LNCaP clone FGC (cell line): ENCODE results near the gene KIF6.

Experiments
- DNase-seq: peaks from one replicate; pipeline ENCODE4 v3.0.0-alpha.2; 2011; ENCODE audit warnings: low read depth
- H3K4me3 ChIP-seq: 2 replicates; pipeline ENCODE4 v1.5.1; 2011; ENCODE audit warnings: mild to moderate bottlenecking, low read depth, low read length, control low read depth
- CTCF ChIP-seq: IDR thresholded peaks from 2 replicates; pipeline ENCODE4 v1.5.1; 2012; ENCODE audit warnings: mild to moderate bottlenecking; ENCODE audit not compliant: control insufficient read depth, insufficient read depth; ENCODE audit errors: extremely low read depth

KIF6 gene

DNA sequence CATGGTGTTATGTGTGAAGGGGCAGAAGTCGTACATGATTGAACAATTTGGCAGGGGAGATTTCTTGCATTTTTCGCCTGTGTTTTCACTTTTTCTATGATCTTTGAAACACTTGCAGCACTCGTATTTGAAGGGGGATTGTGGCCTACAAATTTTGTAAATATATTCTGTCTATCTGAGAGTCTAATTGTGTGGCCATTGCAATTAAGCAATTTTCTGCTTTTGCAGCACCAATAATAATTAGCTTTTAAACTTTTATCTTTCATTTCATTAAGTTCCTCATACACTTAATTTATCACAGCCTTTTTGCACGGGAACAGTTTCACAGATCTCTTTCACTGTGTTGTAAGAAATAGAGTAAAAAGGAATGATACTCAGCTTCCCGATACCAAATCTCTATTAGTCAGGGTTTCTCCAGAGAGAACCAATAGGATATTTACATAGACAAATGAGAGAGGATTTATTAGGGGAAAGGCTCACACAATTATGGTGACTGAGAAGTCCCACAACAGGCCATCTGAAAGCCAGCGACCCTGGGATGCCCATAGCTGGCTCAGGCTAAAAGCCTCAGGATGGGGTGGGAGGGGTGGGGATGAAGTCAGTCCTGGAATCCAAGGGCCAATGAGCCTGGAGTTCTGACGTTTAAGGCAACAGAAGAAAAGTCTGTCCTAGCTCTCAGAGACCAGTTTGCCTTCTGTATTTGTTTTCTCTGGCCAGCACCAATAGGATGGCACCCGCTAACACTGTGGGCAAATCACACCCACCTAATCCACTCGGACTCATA, 58.3 kb downstream of the KIF6 start:
- H3K4me3 ChIP-seq = no peak overlapping the region
- TF ChIP-seq CTCF = no peak
- no peak for DNase-seq

DNA sequence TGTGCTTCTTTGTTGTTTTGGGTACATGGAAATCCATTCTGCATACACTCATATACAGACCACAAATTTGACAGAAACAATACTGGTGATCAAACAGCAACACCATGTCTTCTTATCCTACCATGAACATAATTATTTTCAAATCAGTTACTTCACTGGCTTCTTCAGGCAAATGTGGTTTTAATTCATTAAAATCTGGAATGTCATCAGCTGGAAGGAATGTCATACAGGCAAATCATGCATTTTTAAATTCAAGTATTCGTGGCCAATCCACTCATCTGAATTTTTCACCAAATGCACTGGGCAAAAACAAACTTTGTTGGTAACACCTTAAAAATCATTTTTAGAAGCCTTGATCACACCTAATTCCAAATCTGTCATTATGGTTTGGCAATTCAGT, 59.3 kb downstream of the KIF6 start:
- no peak for DNase-seq
- TF ChIP-seq CTCF = no peak
- H3K4me3 ChIP-seq = no peak overlapping the region

DNA sequence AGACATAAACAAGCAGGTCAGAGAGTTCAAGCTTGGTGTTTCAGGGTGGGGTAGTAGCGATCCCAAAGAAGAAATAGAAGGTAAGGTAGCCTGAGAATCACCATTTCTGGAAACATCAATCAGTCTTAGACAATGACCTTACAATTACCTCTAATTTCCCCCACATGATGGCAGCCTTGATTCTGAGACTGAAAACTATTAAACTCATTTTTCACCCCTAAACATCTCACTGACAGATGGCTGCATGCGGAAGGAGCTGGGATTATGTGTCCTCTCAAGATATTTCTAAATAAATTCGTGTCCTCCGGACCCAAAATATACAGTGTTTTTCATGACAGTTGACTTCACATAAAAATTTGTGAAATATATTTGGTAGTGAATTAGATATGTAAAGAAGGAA, 61.0 kb downstream of the KIF6 start:
- H3K4me3 ChIP-seq = no peak overlapping the region
- TF ChIP-seq CTCF = 0 out of 2 replicates have a peak, but pooled peaks have one; percentile 8
- no peak for DNase-seq

- no peak overlapping the region for H3K4me3 ChIP-seq
- no peak for DNase-seq
- no peak for TF ChIP-seq CTCF
Measured at GRCh38 chr6:39657355-39658135, 67.7 kb downstream of the KIF6 start.

- H3K4me3 ChIP-seq = no peak overlapping the region
- TF ChIP-seq CTCF = no peak
- no peak for DNase-seq
Measured at GRCh38 chr6:39654121-39654520, 71.1 kb downstream of the KIF6 start.

DNA sequence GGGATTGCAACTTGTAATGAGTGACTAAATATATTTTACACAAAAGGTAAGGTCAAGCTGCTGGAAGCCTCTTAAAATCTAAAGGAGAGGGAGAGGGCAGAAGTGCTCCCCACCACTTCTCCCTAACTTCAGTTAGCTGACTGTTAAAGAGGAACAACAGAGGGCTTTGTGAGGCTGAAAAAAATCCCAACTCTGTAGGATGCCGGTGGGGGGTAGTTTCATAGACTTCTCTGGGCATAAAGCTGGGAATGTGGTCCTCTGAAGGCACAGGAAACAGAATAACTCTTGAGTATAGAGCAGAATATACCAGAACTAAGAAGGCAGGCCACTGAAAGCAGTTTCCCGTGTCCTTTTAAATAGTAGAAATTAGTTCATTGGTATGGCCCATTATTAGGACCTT, 71.6 kb downstream of the KIF6 start:
- no peak for TF ChIP-seq CTCF
- no peak for DNase-seq
- no peak overlapping the region for H3K4me3 ChIP-seq

DNA sequence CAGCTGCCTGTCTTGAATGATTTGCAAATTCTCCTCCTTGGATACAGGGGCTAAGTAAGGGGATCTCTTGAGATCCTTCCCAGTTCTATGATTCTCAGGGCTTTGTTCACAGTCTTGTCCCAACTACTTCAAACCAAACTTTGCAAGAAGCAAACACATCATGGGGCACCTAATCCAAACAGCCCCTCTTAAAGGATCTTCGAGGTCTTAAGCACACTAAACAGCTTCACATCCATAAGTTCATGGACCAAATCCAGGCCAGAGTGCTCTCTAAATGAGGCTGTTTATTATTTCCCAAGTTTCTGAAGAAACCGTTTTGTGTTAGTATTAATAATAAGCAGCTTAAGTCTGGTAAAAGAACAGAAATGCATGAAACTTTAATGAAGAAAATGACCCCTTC, 75.2 kb downstream of the KIF6 start:
- DNase-seq = no peak
- TF ChIP-seq CTCF = no peak
- H3K4me3 ChIP-seq = no peak overlapping the region
